NCI-H2081 treated with DMSO at 0.1 percent for 48 hours (cell line): ENCODE results near the gene C22orf23.
"Not testable (repeated sequence)": the region's sequence is repeated elsewhere in the genome, so short reads cannot be mapped to it uniquely, and the experiment has no call there.

Experiments
- DNase-seq: peaks from one replicate; lab custom pipeline; 2025; lab: John Stamatoyannopoulos, UW

The C22orf23 gene

DNA sequence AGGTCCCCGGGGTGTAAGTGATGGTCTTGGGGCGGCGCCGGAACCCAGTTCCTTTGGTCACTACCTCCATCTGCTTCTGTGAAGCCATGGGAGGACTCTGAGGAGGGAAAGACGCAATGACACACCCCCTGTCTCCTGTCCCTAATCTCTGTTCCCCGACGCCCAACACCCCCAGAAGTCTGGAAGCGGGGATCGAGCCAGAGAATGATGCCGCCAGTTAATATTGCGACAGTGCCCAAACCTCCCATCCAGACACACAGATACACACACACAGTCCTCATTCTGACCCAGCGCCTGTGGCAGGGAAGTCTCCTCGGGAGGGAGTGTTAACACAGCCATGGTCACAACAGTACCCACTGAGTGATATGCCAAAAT, 352 bp downstream of the C22orf23 start:
- no peak for DNase-seq

DNA sequence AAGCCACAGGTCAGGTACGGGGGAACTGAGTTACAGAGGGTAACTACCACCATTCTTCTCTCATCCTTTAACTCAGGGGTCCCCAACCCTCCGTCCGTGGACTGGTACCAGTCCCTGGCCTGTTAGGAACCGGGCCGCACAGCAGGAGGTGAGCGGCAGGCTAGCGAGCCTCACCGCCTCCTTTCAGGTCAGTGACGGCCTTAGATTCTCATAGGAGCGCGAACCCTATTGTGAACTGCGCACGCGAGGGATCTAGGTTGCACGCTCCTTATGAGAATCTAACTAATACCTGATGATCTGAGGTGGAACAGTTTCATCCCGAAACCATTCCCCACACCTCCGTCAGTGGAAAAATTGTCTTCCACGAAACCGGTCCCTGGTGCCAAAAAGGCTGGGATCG, 772 bp downstream of the C22orf23 start:
- not testable (repeated sequence) for DNase-seq

DNA sequence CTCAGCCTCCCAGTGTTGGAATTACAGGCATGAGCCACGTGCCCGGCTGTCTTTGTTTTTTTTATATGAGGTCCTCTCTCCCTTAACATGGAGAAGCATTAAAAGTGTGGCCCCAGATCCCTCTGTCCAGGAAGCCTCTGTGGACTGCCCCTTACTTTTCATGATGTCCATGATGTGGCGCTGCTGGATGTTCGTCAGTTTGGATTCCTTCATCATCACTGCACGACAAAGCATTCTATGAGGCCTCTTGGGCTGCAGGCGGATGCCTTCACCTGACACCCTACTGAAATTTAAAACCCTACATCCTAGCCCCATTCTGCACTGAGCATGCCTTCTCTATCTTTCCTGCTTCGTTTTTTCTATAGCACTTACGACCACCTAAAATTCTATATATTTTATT, 2.1 kb downstream of the C22orf23 start:
- DNase-seq: no peak

DNA sequence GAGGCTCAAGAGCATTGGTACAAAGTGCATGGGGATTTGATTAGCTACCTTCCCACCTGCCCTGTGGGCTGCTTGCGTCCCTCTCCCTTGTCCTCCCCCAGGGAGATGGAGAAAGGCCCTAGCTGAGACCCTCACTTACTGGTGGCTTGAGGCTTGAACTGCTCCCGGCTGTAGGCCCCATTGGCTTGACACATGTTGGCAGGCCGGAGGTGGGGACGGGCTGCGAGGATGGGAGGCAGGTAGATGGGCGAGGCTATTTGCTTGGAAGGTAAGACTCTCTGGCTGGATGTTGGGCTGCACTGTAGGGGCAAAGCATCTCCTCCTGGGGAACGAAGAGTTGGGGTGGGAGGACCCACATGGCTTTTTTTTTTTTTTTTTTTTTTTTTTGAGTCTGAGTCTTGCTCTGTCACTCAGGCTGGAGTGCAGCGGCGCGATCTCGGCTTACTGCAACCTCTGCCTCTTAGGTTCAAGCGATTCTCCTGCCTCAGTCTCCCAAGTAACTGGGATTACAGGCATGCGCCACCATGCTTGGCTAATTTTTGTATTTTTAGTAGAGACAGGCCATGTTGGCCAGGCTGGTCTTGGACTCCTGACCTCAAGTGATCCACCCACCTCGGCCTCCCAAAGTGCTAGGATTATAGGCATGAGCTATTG, 6.1 kb downstream of the C22orf23 start:
- not testable (repeated sequence) for DNase-seq

DNA sequence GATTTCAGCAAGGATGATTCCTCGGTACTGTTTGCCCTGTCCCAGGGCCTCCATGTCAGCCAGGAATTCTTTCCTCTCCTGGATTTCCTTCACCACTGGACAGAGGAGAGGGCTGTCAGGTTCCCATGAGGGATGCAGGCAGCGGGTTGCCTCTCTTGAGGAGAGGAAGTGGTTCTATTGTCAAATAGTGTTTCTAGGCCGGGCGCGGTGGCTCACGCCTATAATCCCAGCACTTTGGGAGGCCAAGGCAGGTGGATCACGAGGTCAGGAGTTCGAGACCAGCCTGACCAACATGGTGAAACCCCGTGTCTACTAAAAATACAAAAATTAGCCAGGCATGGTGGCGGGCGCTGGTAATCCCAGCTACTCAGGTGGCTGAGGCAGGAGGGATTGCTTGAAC, 9.0 kb downstream of the C22orf23 start:
- DNase-seq: not testable (repeated sequence)

DNA sequence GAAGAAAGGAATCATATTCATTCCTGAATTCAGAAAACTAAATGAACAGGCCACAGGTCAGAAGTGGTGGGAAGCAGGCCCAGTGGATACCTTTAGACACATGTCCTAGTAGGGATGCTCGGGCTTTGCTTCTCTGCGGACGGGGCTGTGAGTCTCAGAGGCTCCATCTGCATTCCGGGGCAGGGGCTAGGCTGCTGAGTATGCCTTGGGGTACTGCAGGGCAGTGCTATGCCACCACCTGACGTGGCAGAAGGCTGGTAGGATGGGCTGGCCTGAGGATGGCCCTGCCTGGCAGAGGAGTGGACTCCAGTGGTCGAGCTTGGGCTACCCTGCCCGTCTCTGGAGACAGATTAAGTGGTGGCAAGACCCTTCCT, 9.6 kb downstream of the C22orf23 start:
- no peak for DNase-seq

DNA sequence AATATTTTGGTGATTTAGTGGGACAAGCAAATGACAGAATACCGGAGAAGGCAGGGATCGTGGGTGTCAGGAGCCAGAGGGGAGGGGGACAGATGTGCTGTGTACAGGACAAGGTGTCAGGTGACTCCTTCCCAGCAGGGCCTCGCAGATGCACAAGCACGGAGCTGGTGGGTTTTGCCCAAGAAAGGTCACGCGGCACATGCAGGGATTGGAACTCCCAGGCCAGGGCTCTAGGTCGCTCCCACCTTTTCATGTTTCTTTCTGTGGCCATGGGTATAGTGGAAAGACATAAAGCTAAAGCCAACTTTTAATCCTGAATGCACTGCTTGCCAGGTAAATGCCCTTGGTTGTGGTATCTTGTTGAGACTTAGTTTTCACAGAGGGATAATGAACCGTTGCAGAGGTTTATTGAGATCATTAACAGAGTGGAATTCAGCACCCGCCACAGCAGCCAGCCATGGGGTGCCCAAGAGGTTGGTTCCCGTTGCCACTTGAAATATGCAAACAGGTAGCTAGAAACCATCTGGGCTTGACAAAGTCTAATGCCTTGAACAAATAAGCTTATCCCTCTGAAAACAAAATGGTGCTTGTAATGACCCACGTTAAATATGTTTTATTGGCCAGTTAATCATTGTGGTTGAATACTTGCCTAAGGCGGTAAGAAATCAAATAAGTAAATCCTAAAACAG, 10.1 kb downstream of the C22orf23 start:
- no peak for DNase-seq

DNA sequence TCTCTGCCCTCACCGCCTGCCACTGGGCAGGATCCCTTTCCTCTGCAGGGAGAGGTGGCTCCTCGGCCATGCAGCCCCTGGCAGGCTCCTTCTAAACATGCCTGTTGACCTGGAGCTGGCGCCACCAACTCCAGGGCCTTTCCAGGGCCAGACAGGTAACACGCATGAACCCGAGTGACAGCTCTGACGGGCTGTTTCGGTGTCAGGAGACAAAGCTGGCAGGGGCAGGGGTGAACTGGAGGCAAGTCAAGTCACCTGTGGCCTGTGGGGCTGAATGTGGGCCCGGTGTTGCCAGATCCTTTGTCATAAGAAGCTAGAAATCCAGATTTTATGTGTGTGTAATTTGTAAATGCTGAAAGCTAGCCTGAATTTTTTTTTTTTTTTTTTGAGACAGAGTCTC, 11.3 kb downstream of the C22orf23 start:
- DNase-seq: no peak

DNA sequence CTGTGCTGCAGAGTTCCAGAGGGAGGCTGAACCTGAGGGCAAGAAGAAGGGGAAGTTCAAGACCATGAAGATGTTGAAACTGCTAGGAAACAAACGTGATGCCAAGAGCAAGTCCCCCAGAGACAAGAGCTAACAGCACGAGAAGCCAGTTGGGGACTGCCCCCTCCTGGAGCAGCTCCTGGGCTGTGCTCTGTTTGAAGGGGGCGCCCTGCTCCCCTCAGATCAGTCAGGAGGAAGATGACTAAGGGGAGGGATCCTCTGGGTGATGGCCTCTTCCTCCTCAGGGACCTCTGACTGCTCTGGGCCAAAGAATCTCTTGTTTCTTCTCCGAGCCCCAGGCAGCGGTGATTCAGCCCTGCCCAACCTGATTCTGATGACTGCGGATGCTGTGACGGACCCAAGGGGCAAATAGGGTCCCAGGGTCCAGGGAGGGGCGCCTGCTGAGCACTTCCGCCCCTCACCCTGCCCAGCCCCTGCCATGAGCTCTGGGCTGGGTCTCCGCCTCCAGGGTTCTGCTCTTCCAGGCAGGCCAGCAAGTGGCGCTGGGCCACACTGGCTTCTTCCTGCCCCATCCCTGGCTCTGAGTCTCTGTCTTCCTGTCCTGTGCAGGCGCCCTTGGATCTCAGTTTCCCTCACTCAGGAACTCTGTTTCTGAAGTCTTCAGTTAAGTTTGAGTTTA, 12.6 kb downstream of the C22orf23 start:
- DNase-seq: no peak

DNA sequence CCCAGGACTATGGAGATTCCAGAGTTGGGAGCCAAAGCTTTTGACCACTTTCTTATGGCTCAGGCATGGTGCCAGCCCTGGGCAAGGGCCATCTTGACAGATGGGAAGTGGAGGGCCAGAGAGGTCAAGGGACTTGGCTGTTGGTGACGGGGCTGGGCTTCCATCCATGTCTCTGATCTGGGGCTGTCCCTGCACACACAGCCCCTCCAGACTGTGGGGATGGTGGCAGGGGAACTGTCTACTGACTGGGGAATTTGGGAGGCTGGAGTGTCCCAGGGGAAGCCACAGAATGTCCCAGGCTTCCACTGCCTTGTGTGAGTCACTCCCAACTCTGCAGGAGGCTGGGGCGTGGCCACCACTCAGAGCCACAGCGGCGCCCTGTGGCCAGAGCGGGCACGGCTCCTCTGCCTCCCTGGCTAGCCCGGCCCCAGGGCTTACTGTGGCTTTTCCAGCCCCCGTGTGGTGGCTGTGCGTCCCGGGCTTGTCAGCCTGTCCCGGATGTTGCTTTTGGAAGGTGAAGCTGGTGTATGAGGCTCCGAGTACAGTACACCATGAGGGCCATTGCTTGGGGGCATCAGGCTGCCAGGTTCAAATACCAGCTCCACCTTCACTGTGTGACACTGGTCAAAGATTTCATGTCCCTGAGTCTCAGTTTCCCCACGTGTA, 19.6 kb downstream of the C22orf23 start:
- DNase-seq: no peak

DNA sequence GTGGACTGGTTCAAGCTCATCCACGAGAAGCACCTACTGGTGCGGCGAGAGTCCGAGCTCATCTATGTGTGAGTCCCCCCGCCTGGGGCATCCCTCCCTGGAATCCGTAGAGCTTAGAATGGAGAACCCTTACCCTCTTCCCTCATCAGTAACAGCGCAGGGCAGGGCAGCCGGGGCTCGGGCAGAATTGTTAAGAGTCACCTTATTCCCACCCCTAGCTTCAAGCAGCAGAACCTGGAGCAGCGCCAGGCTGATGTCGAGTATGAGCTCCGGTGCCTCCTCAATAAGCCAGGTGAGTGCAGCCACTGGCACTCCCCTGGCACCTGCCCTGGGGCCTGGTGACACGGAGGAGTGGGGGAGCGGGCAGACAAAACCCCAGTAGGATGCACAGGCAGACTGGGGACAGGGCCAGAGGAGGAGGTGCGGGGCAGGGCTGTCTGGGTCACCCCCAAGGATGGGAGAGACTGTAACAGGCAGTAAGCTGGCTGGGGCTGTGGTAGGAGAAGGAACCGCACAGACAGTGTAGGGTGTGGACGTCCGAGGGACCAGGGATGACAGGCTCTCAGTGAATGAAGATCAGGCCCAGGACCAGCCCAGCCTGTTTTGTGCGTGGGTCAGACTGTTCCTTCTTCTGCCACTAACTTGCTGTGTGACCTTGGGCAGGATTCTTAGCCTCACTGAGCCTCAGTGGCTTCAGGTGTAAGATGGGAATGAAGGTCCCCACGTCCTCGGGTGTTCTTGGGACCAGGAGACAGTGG, 20.4 kb downstream of the C22orf23 start:
- DNase-seq: no peak

DNA sequence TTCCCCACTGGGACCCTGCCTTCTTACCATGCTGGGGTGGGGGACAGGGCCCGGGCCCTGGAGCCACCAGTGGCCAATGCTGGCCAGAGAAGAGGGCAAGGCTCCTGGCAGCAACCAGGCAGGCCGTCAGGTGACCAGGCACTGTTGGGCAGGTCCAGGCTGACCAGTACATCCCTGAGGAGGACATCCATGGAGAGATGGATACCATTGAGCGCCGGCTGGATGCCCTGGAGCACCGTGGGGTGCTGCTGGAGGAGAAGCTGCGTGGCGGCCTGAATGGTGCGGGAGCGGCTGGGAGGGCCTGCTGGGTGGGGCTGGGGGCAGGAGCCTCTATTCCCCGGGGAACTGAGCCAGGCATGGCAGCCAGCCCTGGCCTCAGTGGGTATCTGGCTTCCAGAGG, 21.0 kb downstream of the C22orf23 start:
- DNase-seq: no peak

DNA sequence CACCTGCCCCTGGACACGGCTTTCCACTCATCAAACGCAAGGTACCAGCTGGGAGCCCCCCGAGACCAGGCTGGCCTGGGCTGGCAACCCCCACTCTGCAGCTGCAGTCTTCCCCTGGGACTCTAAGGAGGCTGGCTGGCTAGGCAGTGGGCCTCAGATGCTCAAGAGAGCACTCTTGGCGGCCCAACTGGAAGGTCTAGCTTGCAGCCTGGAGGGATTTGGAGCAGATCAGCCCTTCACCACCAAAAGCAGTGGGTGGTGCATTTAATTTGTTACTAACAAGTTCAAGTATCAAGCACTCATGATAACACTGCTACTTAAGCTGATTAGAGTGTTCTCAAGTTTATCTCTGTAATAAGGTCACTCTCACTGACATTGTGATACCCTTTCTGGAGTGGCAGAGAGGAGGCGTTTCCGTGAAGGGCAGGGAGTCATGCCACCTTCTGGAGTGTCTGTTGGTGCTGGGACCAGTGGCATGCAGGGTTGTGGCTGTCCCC, 21.5 kb downstream of the C22orf23 start:
- DNase-seq: no peak

DNA sequence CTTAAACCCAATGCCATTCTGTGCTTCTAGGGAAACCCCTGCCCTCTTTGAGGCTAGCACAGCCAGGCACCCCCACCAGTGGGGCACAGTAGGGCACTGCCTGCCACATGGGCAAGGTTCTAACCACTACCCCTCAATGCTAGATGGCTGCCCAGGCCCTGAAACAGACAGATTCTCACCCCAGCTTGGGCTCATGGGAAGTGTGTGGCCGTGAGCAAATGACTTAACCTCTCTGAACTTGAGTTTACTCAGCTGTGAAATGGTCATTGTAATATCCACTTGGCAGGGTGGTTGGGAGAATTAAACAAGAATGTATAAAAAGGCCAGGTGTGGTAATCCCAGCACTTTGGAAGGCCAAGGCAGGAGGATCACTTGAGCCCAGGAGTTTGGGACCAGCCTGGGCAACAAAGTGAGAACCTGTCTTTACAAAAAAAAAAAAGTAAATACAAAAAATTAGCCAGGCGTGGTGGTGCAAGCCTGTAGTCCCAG, 22.4 kb downstream of the C22orf23 start:
- DNase-seq: no peak

DNA sequence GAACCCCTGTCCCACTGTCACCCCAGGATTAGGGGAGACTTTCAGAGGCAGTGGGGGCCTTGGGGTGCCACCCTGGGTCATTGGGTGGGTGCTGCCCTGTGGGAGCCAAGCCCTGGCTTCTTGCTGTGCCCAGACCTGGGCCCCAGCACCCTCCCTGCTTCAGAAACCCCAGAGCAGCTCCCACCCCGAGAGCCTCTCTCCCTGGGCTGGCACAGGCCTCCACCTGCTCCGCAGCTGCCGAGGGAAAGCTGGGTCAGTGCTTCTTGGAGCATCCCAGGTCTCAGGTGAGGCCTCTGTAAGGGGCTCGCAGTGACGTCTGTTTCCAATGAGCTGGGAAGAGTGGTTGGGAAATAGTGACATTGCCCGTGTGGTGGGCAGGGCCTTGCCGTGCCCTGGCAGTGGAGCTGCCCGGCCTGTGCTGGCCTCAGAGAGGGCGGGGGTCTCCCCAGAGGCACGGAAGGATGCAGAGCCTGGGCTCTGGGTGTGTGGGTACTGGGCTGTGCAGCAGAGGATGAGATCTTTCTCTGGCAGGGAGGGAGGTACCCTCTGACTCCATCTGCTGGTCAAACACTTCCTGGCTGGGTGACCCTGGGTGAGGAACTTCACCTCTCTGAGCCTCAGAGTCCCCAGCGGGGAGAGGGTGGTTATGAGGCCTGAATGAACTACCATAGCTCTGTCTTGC, 23.0 kb downstream of the C22orf23 start:
- DNase-seq: no peak

DNA sequence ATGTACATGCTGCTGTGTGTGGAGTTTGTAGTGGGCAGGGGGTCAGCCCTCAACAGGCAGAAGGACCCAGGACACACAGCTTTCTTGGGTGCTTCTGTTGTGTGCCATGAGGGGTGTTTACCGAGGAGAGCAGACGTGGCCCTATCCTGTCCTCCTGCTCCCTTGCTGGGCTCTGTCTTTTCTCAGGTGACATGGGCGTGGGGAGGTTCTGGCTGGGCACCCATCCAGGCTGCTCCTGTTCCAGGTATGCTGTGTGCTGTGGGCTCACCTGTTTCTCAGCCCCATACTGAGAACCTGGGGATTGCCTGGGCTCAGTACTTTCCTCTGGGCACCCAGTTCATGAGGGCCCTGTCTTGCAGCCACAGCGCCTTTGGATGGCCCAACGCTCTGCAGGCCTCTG, 24.0 kb downstream of the C22orf23 start:
- no peak for DNase-seq

DNA sequence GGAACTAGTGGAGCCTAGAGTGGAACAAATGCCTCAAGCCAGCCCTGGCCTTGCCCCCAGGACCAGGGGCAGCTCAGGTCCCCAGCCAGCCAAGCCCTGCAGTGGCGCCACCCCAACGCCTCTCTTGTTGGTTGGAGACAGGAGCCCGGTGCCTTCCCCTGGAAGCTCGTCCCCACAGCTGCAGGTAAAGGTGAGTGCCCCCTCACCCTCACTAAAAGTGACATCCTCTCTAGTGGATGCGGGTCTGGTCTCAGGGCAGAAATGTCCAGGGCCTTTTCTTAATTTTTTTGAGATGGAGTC, 25.8 kb downstream of the C22orf23 start:
- no peak for DNase-seq

DNA sequence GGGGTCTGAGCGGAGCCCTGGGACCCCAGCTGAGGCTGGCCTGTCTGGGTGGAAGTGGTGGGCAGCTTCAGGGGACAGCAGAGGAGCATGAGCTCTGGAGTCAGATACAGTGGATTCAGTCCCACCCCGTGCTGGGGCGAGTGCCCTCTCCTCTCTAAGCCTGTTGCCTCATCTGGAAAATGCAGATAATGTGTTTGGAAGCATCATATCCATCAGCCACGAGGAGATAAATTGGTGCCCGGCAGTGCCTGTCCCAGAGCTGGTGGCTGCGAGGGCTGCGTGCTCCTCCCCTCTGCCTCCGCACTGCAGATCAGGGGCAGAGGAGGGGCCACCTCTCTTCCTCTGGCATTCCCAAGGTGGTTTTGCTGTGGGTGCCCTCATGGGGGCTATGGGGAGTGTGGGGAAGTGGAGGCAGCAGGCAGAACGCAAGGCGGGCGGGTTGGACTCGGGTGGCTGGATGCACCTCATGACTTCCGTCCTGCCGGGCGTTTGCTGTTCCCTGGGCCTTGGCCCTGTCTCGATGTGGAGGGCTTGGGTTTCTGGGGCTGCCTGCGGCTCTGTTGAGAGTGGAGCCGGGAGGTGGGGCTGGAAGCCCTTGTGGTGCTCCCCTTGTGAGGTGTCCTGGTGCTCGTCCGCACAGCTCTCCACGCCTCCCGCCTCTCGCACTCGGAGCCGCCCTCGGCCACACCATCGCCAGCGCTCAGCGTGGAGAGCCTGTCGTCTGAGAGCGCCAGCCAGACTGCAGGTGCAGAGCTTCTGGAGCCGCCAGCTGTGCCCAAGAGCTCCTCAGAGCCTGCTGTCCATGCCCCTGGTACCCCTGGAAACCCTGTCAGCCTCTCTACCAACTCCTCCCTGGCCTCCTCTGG, 26.4 kb downstream of the C22orf23 start:
- no peak for DNase-seq

DNA sequence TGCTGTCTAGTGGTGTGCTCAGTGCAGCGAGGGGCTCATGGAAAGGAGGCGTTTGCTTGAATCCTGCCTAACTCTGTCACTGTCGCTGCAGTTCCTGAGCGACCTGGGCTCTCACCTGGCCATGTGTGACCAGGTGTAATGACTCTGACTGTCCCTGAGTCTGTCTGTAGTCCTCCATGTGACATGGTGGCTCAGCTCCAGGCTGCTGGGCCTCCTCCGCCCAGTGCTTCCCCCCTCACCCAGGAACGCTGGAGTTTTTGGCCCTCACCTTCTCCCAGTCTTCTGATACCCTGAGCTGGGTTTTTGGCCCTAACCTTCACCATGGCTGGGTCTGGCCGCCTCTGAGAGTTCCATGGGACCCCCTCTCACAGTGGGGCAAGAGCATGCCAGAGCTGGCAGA, 27.0 kb downstream of the C22orf23 start:
- no peak for DNase-seq

DNA sequence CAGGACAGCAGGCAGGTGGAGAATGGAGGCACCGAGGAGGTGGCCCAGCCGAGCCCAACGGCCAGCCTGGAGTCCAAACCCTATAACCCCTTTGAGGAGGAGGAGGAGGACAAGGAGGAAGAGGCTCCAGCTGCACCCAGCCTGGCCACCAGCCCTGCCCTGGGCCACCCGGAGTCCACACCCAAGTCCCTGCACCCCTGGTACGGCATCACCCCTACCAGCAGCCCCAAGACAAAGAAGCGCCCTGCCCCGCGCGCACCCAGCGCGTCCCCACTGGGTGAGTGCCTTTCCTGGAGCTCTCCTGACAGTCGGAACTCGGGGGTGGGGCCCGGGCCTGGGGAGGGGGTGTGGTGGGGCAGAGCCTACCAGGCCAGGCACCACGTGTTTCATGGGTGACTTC, 27.6 kb downstream of the C22orf23 start:
- DNase-seq: no peak

DNA sequence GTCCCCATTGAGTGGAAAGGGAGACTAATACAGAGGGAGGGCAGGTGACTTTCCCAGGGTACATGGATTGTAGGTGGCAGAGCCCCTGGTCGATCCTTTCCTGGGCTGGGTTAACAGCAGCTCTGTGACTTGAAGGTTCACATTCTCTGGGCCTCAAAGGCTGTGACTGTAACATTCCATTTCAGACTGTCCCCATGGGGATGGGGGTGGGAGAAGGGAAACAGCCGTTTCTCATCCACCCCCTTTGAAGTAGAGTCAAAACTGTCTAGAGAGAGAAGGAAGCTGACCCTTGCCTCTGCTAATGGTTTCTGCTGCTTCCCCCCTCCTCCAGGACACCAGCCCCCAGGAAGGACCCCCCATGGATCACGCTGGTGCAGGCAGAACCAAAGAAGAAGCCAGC, 28.1 kb downstream of the C22orf23 start:
- DNase-seq: no peak
